HG02678 (cell line): ENCODE results near the gene KIF22.
A peak's percentile ranks its signal among the peaks of the same experiment; 100 is the strongest.

ENCODE experiments used
- ATAC-seq: cut with Tn5 transposase; IDR thresholded peaks from one replicate; pipeline ENCODE4 v1.9.1; 2021; ENCODE audit warnings: mild to moderate bottlenecking, moderate library complexity; ENCODE audit not compliant: unreplicated experiment

KIF22 gene

DNA sequence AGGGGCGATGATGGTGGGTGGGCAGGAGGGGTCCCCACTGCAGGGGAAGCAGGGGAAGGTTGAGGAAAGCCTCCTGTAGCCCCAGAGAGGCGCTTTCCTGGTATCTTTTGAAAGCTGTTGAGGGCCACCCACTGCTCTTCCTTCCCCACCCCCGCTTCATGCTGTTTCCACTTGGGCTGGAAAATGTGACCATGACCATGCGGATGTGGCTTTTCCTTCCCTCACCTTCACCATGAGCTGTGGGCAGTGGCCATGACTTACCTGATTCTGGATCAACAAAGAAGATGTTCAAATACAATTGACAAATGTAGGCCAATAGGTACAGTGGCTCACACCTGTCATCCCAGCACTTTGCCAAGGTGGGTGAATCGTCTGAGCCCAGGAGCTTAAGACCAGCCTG is 43.5 kb downstream of the KIF22 start:
- no peak for ATAC-seq

DNA sequence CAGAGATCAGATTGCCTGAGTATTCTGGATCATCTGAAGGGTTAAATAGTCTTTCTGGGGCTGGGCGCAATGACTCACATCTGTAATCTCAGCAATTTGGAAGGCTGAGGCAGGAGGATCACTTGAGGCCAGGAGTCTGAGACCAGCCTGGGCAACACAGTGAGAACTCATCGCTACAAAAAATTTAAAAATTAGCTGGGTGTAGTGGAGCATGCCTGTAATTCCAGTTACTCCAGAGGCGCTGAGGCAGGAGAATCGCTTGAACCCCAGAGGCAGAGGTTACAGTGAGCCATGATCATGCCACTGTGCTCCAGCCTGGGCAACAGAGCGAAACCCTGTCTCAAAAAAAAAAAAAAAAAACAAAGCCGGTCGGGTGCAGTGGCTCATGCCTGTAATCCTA is 45.4 kb downstream of the KIF22 start:
- ATAC-seq: no peak

DNA sequence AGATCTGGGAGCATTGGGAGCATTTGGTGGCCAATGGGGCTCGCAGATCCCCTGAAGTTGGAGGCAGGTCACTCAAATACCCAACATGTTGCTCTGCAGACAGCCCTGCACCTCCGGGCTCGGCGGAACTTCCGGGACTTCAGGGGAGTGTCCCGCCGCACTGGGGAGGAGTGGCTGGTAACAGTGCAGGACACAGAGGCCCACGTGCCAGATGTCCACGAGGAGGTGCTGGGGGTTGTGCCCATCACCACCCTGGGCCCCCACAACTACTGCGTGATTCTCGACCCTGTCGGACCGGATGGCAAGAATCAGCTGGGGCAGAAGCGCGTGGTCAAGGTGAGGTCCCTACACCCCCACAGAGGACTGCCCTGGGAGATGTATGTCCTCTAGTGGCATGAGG is 46.1 kb downstream of the KIF22 start:
- ATAC-seq: no peak

DNA sequence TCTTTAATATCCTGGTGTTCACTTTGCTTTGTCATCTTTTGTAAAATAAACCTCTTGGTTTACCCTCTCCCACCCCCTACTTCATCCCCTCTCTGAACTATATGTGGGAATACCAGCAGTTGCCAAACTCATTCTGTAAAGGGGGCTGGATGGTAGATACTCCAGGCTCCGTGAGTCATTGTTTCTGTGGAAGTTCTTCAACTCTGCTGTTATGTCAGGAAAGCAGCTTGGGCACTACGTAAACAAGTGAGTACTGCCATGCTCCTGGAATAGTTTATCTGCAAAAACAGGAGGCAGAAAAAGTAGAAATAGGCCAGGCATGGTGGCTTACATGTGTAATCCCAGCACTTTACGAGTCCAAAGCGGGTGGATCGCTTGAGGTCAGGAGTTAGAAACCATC is 47.3 kb downstream of the KIF22 start:
- ATAC-seq: no peak

DNA sequence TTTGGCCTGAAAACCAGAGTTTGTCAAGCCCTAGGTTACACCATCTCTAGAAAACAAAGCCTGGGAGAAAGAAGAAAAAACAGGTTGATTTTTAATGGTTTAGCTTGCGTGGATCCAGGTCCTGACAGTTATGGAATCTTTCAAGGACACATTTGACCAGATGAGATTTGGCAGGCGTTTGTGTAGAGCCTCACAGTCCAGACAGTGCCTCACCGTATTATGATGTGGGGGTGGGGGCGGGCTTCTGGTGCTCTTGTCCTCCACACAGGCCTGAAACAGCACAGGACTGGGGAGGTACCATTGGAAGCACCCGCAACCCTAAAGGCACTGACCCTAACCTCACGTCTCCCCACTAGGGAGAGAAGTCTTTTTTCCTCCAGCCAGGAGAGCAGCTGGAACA is 49.3 kb downstream of the KIF22 start:
- ATAC-seq: no peak

DNA sequence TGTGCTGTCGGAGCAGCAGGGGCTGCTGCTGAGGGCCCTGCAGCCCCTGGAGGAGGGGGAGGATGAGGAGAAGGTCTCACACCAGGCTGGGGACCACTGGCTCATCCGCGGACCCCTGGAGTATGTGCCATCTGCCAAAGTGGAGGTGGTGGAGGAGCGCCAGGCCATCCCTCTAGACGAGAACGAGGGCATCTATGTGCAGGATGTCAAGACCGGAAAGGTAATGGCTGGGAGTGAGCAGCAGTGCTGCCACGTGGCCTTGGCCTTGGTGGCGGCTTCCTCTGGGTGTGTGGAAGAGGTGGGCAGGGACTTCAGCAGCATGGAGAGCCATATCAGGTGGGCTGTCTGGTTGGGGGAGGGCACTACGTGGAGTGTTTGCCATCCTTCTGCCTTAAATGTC is 49.7 kb downstream of the KIF22 start:
- ATAC-seq: no peak

DNA sequence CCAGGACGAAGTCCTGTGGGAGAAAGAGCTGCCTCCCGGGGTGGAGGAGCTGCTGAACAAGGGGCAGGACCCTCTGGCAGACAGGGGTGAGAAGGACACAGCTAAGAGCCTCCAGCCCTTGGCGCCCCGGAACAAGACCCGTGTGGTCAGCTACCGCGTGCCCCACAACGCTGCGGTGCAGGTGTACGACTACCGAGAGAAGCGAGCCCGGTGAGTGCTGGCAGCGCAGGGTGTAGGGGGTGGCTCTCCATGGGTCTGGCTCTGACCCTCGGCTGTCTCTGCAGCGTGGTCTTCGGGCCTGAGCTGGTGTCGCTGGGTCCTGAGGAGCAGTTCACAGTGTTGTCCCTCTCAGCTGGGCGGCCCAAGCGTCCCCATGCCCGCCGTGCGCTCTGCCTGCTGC is 51.1 kb downstream of the KIF22 start:
- no peak for ATAC-seq

DNA sequence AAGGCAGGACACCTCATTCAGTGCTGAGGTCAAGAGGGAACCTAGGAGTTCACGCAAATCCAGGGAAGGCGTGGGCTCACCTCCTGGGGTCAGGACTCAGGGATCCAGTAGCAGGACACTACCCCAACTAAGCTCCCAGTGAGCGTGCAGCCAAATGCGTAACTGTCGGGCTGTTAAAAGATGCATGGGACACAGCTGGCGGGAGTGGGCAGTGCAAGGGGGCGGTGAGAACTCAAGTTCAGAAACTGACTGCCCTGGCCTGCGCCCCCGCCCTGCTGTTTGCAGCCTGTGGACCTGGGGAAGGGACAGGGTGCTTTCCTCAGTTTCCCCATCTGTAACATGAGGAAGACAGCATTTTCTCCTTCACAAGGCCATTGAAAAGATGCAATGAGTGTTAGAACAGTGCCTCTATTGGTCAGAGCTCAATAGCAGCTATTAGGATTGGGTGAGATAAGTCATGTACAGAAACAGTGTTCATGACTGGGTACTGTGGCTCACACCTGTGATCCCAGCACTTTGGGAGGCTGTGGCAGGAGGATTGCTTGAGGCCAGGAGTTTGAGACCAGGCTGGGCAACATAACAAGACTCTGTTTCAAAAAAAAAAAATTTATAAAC is 52.3 kb downstream of the KIF22 start:
- no peak for ATAC-seq

DNA sequence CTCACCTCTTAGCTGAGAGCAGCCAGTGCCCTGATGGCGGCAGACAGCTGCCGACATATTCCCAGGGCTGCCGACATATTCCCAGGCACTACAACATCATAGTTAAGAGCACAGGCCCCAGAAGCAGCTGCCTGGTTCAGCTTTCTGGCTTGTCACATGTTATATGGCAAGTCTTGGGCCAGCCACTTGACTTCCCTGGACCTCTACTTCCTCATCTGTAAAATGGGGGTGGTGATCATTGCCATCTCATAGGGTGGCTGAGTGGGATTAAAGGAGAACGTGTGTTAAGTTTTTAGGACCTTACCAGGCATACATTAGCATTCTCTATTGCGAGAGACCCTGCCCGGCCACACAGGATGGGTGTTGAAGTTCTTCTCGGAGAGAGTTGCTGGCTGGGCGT is 53.4 kb downstream of the KIF22 start:
- no peak for ATAC-seq

DNA sequence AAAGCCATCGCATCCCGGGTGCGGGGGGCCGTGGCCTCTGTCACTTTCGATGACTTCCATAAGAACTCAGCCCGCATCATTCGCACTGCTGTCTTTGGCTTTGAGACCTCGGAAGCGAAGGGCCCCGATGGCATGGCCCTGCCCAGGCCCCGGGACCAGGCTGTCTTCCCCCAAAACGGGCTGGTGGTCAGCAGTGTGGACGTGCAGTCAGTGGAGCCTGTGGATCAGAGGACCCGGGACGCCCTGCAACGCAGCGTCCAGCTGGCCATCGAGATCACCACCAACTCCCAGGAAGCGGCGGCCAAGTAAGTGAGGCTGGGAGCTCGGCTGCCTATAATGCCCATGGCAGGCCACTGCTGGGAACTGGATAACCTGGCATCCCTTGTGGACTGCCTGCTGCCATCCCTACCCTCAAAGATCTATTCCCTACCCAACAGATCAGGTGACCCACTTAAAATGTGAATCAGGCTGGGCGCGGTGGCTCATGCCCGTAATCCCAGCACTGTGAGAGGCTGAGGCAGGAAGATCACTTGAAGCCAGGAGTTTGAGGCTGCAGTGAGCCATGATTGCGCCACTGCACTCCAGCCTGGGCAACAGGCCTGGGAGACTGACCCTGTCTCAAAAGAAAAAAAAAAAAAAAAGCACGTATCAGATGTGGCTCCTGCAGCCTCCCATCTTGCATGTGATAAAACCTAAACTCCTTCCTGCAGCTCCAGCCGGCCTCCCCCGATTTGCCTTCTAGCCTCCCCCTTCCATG is 54.2 kb downstream of the KIF22 start:
- no peak for ATAC-seq

DNA sequence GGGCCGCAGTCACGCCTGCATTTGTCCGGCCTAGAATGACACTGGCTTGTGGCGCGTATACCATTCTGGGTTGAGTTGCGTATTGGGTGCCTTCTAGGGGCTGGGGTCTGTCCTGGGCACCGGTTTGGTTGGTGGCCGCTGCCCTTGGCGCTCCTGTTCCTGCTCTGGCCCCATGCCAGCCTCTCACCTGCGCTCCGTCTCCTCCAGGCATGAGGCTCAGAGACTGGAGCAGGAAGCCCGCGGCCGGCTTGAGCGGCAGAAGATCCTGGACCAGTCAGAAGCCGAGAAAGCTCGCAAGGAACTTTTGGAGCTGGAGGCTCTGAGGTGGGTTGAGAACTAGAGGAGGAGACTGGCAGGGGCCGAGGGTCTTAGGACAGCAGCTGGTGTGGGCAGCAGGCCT is 55.1 kb downstream of the KIF22 start:
- ATAC-seq: no peak

DNA sequence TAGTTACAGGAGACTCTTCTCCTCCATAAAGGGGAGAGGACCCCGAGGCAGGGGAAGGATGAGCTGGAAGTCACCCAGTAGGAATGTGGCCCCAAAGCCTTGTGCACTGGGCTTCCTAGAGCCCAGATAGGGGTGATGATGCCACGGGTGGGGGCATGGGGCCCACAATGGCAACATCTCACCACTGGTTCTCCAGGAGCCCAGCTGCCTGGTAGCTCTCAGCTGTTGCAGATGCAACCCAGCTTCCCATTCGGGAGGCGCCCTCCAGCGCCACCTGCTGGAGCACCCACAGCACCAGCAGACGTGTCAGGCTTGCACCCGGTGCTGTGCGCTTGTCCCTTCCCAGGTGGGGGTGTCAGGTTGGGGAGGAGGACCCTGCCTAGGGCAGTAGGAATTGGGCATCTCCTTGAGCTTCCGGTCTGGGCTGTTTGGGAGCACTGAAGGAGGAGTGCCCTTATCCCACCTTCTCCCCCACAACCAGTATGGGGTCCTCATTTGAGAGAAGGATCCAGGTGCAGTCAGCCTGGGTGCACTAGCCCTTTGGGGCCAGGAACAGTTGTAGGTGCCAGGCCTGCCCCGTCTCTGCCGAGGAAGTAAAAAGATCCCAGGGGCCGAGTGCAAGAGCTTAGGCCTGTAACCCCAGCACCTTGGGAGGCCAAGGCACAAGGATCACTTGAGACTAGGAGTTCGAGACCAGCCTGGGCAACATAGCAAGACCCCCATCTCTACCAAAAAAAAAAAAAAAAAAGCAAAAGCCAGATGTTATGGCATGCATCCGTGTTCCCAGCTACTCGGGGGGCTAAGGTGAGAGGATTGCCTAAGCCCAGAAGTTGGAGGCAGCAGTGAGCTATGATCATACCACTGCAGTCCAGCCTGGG is 58.1 kb downstream of the KIF22 start:
- ATAC-seq: peak; percentile 52

DNA sequence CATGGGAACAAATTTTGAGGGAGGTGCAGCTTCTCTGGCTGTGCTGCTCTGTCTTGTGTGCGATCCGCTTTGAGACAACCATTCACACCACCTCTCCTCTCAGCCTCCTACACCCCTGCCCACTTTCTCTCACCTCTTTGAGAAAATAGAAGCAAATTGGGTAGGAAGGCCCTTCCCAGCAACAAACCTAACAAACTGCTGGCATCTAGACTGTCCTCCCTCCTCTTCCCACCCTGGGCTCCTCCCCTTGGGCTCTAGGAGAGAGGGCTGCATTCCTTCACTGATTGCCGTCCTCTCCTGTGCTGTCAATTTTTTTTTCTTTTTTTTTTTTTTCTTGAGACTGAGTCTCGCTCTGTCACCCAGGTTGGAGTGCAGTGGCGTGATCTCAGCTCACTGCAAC is 59.0 kb downstream of the KIF22 start:
- ATAC-seq: no peak

DNA sequence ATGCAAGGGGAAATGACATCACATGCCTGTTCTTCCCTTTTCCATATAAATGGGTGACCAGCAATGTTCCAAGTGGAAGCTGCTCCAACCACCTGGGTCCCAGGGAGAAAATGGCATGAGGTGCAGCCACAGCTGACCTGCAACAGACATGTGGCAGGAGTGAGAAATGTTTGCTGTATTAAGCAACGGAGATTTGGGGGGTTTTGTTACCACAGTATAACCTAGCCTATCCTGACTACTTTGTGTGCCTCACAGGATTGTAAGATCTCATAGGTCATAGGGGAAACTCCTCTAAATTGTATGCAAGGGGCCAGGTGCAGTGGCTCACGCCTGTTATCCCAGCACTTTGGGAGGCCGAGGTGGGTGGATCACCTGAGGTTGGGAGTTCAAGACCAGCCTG is 60.4 kb downstream of the KIF22 start:
- no peak for ATAC-seq

DNA sequence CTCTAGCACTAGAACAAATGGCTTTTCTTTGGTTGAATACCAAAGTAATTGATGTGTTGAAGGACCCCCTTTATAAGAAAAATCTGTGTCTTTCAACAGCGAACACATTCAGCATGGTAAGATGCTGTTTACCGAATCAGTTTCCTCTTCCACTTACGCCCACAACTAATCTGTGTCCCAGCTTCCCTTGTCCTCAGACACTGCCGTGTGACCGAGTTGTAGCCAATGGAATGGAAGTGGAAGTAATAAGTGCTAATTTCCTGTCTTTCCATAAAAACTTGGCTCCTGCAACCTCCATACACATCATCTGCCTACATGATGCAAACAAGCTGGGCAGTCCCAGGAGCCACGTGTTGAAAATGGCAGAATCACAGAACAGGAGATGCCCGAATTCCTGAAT is 62.1 kb downstream of the KIF22 start:
- no peak for ATAC-seq

DNA sequence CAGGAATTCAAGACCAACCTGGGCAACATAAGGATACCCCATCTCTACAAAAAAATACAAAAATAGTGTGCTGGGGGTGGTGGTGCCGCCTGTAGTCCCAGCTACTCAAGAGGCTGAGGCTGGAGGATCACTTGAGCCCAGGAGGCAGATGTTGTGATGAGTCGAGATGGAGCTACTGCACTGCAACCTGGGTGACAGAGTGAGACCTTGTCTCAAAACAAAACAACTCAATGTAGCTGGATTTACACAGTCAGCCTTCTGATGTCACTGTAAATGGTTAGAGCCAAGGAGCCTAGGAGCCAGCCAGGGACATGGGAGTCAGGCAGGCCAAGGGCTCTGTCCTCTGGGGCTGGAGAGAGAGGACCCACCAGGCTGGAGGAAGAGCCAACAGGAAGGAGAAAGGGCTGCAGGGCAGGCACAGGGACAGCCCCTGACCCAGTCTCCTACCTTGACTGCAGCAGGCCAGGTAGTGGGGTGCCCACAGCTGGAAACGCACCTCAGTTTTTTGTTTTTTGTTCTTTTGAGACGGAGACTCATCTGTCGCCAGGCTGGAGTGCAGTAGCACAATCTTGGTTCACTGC is 64.1 kb downstream of the KIF22 start:
- no peak for ATAC-seq
